Activated CD4-positive, alpha-beta T cell treated with anti-CD3 and anti-CD28 coated beads, Interleukin-2, amount 10 ng/mL, durations not matched to agents 7 days and 5 days (primary cell): ENCODE results near the gene ARHGEF7. TPM values are rescaled to one million over a fixed set of nuclear protein-coding genes. Genes with fewer than 3 reads are reported as not detected.

Experiments used
- CTCF ChIA-PET: fragments of 350-600 bp; sonication (Branson Sonifier 250); formaldehyde crosslinking; loops from one replicate; lab custom pipeline; 2021; ENCODE audit warnings: antibody characterized with exemption; lab: Charles Lee
- POLR2A ChIA-PET: fragments of 350-600 bp; sonication (Branson Sonifier 250); formaldehyde crosslinking; loops from one replicate; lab custom pipeline; 2021; ENCODE audit warnings: antibody characterized with exemption; lab: Charles Lee
- DNase-seq: peaks from one replicate; pipeline ENCODE4 v3.0.0-alpha.2; 2020
- H3K27ac Mint-ChIP-seq: one replicate; pipeline ENCODE4 v1.8.0; 2021; ENCODE audit warnings: mild to moderate bottlenecking, moderate library complexity, mixed read lengths
- H3K27me3 Mint-ChIP-seq: one replicate; pipeline ENCODE4 v1.8.0; 2021; ENCODE audit warnings: mixed read lengths
- H3K36me3 Mint-ChIP-seq: one replicate; pipeline ENCODE4 v1.8.0; 2021; ENCODE audit warnings: low read depth, mixed read lengths
- H3K4me1 Mint-ChIP-seq: one replicate; pipeline ENCODE4 v1.8.0; 2021; ENCODE audit warnings: mixed read lengths
- H3K4me3 Mint-ChIP-seq: one replicate; pipeline ENCODE4 v1.8.0; 2021; ENCODE audit warnings: mild to moderate bottlenecking, moderate library complexity, mixed read lengths
- H3K9me3 Mint-ChIP-seq: one replicate; pipeline ENCODE4 v1.8.0; 2021; ENCODE audit warnings: mixed read lengths
- total RNA-seq, 2 experiments: library from RNA; stranded (reverse); gene quantifications; one replicate each; pipeline ENCODE4 v1.2.3, GENCODE V29; 2021

The ARHGEF7 gene
- total RNA-seq, 2 experiments from 2014 or later, result 64.5 to 72.2 TPM

DNA sequence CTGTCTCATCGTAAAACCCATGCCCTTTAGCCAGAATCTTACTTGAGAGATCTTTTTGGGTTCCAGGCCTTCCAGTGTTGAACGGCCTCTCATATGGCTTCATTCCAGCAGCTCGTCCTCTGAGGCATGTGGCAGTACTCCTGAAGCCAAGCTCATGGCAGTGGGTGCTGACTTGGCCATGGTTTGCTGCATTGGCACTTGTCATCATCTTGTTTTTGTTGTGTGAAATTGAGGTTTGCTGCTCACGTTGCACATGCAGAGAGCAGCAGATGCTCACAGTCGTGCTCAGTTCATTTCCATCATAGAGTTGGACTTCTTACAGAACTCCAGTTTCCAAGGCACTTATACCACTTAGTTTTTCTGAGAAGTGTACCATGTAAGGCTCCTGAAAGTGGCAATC, 220.2 kb downstream of the ARHGEF7 start:
- H3K9me3 Mint-ChIP-seq, result peaks cover 2% of the 10 kb centered on the region
- CTCF ChIA-PET, result no interaction called here

DNA sequence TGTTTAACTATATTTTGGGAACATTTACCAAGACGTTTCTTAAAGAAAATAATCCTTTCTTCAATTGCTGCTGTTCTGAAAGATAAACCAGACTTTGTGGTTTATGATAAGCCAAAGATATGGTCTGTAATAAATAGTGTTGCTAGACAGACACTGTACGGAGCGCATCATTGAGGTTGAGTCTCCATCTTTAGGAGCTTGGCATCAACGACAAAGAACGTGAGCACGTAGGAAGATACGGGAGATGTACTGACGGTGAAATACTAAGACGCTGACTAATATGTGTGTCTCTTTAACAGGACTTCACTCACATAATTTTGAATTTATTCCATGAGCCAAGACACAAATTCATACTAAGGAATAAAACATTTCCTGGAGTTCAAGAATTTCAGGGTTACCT, 221.6 kb downstream of the ARHGEF7 start:
- Mint-ChIP-seq H3K27ac (no peak overlapping the region), H3K4me3 (no peak overlapping the region), H3K27me3 (no peaks in the 10 kb centered on the region), H3K9me3 (peaks cover 2% of the 10 kb centered on the region), H3K4me1 (no peaks in the 10 kb centered on the region), H3K36me3 (peaks cover 3% of the 10 kb centered on the region)
- no peak for DNase-seq
- ChIA-PET POLR2A (no interaction called here), CTCF (no interaction called here)

More for the DNA sequence above, 220.2 kb downstream of the ARHGEF7 start:
- DNase-seq, result no peak
- Mint-ChIP-seq H3K27me3 (no peaks in the 10 kb centered on the region), H3K4me3 (no peak overlapping the region), H3K4me1 (no peaks in the 10 kb centered on the region), H3K36me3 (peaks cover 3% of the 10 kb centered on the region), H3K27ac (no peak overlapping the region)
- POLR2A ChIA-PET, result no interaction called here

DNA sequence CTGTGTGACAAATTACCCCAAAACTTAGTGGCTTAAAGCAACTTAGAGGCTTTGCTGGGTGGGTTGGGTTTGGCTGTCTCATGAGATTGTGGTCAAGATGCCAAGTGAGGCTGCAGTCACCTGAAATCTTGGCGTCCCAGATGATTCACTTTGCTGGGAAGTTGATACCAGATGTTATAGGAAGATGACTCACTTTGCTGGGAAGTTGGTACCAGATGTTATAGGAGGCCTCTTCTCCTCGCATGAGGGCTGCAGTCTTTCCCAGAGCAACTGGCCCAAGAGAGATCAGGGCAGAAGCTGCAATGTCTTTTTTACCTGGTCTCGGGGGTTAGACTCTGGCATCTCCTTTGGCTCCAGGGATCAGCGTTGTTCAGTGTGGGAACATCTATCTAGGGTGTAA, 222.1 kb downstream of the ARHGEF7 start:
- peaks cover 2% of the 10 kb centered on the region for H3K9me3 Mint-ChIP-seq
- H3K27ac Mint-ChIP-seq, result no peak overlapping the region
- H3K27me3 Mint-ChIP-seq, result no peaks in the 10 kb centered on the region
- CTCF ChIA-PET, result no interaction called here
- H3K36me3 Mint-ChIP-seq, result peaks cover 3% of the 10 kb centered on the region
- no peak overlapping the region for H3K4me3 Mint-ChIP-seq
- no peak for DNase-seq
- POLR2A ChIA-PET, result no interaction called here
- H3K4me1 Mint-ChIP-seq, result no peaks in the 10 kb centered on the region

DNA sequence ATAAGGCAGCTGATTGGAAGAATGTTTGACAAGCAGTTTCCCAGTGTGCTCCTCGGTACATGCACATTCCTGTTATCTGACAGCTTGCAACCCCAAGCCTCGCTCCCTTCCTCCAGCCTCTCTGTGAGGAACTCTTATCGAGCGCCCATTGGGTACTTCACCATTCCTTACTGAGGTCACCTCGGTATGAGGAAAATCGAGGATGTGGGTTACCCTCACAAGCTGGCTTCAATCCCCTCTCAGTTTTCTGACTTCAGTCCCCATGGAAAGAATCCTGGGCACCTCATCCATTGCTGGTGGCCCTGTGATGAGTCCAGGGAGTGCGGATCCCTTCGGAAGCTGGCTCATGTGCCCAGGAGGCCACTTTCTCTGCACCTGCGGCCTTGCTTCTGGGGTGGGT, 222.6 kb downstream of the ARHGEF7 start:
- Mint-ChIP-seq H3K36me3 (peaks cover 3% of the 10 kb centered on the region), H3K27me3 (no peaks in the 10 kb centered on the region), H3K4me1 (no peaks in the 10 kb centered on the region), H3K4me3 (no peak overlapping the region), H3K27ac (no peak overlapping the region), H3K9me3 (peaks cover 2% of the 10 kb centered on the region)
- CTCF ChIA-PET, result no interaction called here
- DNase-seq, result no peak
- POLR2A ChIA-PET, result no interaction called here

DNA sequence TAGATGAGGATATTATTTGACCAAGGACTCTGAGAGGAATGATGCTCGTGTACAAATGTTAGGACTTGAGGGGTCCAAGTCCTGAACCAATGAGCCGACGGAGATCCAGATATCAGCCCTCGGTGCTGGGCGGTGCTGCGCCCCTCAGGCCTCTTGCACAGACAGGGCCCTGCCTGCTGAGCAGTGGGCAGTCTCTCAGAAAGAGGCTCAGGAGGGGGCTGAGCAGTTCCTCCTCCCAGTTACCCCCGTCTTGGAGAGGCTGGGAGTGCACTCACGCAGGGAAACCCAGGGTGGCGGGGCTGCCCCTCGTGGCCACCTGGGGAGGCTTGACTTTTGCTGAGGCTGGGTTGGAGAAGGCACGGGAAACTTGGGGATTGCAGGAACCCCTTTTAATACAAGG, 223.7 kb downstream of the ARHGEF7 start:
- CTCF ChIA-PET, result no interaction called here
- no peaks in the 10 kb centered on the region for H3K4me1 Mint-ChIP-seq
- H3K4me3 Mint-ChIP-seq, result no peak overlapping the region
- H3K36me3 Mint-ChIP-seq, result peaks cover 3% of the 10 kb centered on the region
- POLR2A ChIA-PET, result no interaction called here
- H3K27me3 Mint-ChIP-seq, result no peaks in the 10 kb centered on the region
- H3K27ac Mint-ChIP-seq, result no peak overlapping the region
- DNase-seq, result no peak
- peaks cover 2% of the 10 kb centered on the region for H3K9me3 Mint-ChIP-seq

DNA sequence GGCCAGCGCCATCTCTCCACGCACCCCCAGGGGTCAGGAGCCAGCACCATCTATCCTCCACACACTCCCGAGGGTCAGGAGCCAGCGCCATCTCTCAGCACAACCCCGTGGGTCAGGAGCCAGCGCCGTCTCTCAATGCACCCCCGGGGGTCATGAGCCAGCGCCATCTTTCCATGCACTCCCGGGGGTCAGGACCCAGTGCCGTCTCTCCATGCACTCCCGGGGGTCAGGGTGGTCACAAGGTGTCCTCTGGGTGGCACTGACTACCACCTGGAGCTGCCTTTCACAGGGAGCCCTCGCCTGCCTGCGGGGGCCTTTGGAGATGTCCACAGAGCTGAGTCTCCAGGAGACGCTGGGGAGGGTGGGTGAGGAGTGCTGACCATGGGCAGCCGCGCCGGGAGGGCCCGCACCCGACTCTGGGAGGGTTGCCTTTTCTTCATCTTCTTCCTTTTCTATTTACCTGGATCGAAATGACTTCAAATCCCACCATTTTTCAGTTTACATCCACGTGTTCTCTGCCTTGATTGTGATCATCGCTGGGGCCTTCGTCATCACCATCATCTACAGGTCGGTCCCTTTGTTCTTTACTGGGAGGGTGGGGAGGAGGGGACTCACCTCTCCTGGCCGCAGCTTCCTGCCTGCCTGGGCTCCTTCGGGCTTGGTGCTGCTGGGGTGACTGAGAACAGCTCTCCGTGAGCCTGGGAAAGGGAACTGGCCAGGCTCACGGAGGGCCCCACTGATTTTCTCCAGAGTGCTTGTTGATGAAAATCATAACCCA, 224.4 kb downstream of the ARHGEF7 start:
- CTCF ChIA-PET, result interaction anchor here (0.5 kb wide), 1 partner anchor 188 kb away, joined by 5 read pairs; no protein-coding TSS in a partner anchor
- H3K27me3 Mint-ChIP-seq, result no peaks in the 10 kb centered on the region
- no peaks in the 10 kb centered on the region for H3K4me1 Mint-ChIP-seq
- no peak for DNase-seq
- peaks cover 2% of the 10 kb centered on the region for H3K9me3 Mint-ChIP-seq
- POLR2A ChIA-PET, result no interaction called here
- H3K4me3 Mint-ChIP-seq, result no peak overlapping the region
- no peak overlapping the region for H3K27ac Mint-ChIP-seq
- no peaks in the 10 kb centered on the region for H3K36me3 Mint-ChIP-seq

DNA sequence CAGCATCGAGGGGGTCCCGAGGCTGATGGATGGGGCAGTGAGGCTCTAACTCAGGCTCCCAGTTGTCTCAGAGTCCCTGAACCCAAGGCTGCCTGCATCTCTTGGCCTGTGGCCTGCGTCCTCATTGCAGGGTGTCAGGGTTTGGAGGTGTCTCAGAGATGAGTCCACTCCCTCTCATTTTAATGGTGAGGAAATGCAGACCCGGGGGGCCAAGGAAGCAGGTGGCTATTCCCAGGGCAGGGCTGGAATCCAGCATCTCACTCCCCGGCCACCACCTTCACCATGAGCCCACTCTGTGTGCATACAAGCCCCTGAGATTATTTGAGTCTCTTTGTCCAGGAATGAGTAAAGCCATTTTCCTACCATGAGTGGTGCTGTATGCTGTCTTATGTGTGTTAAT, 226.8 kb downstream of the ARHGEF7 start:
- Mint-ChIP-seq H3K36me3 (no peaks in the 10 kb centered on the region), H3K4me1 (no peaks in the 10 kb centered on the region), H3K27me3 (no peaks in the 10 kb centered on the region), H3K4me3 (no peak overlapping the region), H3K27ac (no peak overlapping the region), H3K9me3 (peaks cover 2% of the 10 kb centered on the region)
- no peak for DNase-seq
- ChIA-PET POLR2A (no interaction called here), CTCF (interaction anchor here (0.6 kb wide), 1 partner anchor 48 kb away, joined by 3 read pairs; no protein-coding TSS in a partner anchor)

DNA sequence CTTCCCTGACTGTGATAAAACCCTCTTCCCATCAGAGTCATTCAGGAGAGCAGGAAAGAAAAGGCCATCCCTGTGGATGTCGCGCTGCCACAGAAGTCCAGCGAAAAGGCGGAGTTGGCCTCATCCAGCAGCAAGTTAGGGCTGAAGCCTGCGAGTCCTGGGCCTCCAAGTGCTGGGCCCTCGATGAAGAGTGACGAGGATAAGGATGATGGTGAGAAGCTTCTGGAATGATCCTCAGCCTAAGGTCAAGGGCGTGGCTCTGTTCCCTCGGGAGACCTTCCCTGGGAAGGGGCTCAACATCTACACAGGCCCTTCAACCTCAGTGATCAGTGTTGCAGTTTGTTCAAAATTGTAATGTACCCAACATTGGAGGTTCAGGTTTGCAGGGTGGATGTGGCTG, 227.6 kb downstream of the ARHGEF7 start:
- Mint-ChIP-seq H3K36me3 (no peaks in the 10 kb centered on the region), H3K27ac (no peak overlapping the region), H3K27me3 (no peaks in the 10 kb centered on the region), H3K9me3 (peaks cover 2% of the 10 kb centered on the region), H3K4me1 (no peaks in the 10 kb centered on the region), H3K4me3 (no peak overlapping the region)
- CTCF ChIA-PET, result no interaction called here
- no peak for DNase-seq
- POLR2A ChIA-PET, result no interaction called here

DNA sequence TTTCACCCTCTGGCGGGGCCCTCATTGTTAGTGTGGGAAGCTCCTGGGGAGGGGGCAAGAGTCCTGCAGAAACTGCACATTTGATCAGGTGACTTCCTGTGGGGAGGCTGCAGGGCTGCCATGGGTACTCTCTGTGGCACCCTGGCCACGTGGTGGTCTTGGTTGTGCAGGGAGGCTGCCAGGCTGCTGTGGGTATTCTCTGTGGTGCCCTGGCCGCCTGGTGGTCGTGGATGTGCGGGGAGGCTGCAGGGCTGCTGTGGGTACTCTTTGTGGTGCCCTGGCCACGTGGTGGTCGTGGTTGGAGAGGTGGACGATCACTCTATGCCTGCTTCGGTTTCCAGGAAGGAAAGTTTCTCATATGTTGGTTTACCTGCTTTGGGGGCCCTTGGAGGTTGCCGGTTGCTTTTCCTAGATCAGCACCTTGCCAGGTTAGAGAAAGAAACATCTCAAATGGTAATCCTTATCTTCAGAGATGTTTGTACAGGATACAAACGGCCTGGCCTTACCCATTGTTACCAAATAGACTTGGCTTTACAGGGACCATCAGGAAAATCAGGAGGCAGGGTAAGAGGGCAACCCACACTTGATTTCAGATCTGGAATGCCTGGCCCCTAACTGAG, 228.2 kb downstream of the ARHGEF7 start:
- Mint-ChIP-seq H3K4me3 (no peak overlapping the region), H3K27ac (no peak overlapping the region), H3K4me1 (no peaks in the 10 kb centered on the region), H3K9me3 (peaks cover 2% of the 10 kb centered on the region), H3K36me3 (no peaks in the 10 kb centered on the region), H3K27me3 (no peaks in the 10 kb centered on the region)
- ChIA-PET CTCF (no interaction called here), POLR2A (no interaction called here)
- no peak for DNase-seq

DNA sequence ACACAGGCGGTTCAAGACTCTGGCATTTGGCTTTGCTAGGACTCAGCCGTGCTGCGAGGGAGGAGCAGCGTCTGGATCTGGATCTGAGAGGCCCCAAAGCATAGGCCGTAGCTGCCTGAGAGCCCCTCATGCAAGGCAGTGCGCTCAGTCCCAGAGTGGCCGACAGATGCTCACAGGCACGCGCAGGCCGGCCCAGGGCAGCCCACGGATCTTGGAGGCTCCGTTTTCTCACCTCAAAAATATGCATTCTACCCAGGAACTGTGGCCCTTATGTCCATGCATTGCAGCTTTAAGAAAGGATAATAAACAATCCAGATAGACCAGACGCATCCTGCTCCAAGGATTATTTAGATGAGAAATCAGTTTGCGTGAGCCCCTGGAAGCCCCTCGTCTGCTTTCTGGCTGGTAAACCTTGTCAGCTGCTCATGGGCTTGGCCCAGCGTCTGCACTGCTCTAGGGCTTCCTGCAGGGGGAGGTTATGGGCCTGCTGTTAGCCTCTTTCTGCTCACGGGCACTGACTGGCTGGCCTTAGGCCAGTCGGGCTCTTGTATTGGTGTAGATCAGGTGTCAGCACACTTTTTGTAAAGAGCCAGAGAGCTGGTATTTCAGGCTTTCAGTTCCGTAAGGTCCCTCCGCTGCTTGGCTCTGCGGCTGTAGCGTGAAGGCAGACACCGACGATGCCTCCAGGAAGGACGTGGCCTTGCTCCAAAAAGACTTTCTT, 229.5 kb downstream of the ARHGEF7 start:
- H3K36me3 Mint-ChIP-seq, result no peaks in the 10 kb centered on the region
- H3K27ac Mint-ChIP-seq, result no peak overlapping the region
- no peaks in the 10 kb centered on the region for H3K27me3 Mint-ChIP-seq
- no peak overlapping the region for H3K4me3 Mint-ChIP-seq
- no peaks in the 10 kb centered on the region for H3K4me1 Mint-ChIP-seq
- ChIA-PET CTCF (no interaction called here), POLR2A (no interaction called here)
- H3K9me3 Mint-ChIP-seq, result no peaks in the 10 kb centered on the region
- DNase-seq, result no peak

DNA sequence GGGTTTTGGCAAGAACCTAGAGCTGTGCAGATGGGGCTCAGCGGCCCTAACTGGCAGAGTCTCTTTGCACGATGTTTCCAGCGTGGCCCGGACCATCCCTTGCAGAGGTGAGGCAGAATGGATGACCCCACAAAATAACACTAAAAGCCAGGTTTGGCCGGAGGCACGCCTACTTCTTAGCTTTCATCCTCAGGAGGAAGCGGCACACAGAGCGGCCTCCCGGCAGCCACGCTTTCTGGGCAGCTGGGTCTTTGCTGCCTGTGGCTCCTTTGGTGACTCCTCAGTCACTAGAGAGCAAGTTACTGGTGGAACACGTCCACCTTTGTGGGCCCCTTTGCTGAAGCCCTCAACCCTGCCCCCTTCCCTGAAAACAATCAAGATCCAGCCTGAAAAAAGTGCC, 230.6 kb downstream of the ARHGEF7 start:
- CTCF ChIA-PET, result no interaction called here
- H3K27ac Mint-ChIP-seq, result no peak overlapping the region

DNA sequence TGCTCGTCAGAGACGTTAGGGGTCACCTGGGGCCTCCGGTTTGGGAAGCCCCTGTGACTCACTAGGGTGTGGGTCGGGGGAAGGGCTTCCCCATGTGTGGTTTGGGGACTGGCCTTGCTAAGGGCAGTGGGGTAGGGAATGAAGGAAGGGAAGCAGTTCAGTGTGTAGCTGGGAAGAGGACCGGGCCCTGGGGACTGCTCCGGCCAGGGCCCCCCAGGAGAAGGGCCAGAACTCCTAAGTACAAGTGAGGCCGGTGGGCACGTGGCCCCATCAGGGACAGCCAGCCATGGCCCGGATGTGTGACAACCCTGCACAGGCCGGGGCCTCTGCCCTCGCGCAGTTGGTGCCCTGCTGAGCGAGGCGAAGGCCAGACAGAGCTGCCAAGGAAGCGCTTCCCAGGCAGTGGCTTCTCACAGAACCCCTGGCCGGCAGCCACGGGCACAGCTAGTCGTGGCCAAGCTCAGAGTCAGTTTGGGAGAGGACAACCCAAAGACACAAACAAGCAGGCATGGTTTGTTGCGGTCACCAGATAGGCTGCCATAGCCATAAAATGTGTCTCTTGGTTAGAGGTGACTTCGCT, 231.1 kb downstream of the ARHGEF7 start:
- ChIA-PET POLR2A (no interaction called here), CTCF (no interaction called here)
- no peak for DNase-seq
- Mint-ChIP-seq H3K36me3 (no peaks in the 10 kb centered on the region), H3K4me1 (no peaks in the 10 kb centered on the region), H3K9me3 (no peaks in the 10 kb centered on the region), H3K27ac (no peak overlapping the region), H3K4me3 (no peak overlapping the region), H3K27me3 (peaks cover 3% of the 10 kb centered on the region)

More for the DNA sequence above, 230.6 kb downstream of the ARHGEF7 start:
- H3K36me3 Mint-ChIP-seq, result no peaks in the 10 kb centered on the region
- POLR2A ChIA-PET, result no interaction called here
- H3K4me3 Mint-ChIP-seq, result no peak overlapping the region
- DNase-seq, result no peak
- H3K27me3 Mint-ChIP-seq, result peaks cover under 1% of the 10 kb centered on the region
- no peaks in the 10 kb centered on the region for H3K4me1 Mint-ChIP-seq
- H3K9me3 Mint-ChIP-seq, result no peaks in the 10 kb centered on the region

DNA sequence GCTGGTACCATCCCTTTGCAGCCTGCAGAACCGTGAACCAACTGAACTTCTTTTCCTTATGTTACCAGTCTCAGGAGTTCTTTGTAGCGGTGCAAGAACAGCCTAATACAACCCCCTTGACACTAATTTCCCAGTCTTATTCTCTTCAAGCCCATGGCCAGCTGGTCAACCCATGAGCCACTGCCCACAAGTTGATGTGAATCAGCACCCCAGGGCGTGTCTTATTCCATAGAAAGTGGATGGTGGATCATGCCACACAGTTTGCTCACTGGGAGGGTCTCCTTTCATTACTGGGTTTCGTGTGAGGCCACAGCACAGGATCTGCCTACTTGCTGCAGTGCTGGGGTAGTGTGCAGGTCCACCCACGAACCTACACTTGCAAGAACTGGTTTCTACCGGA, 232.3 kb downstream of the ARHGEF7 start:
- H3K4me1 Mint-ChIP-seq, result no peaks in the 10 kb centered on the region
- H3K27me3 Mint-ChIP-seq, result peaks cover 7% of the 10 kb centered on the region
- H3K36me3 Mint-ChIP-seq, result no peaks in the 10 kb centered on the region
- ChIA-PET POLR2A (no interaction called here), CTCF (no interaction called here)
- H3K4me3 Mint-ChIP-seq, result no peak overlapping the region
- no peak for DNase-seq
- H3K9me3 Mint-ChIP-seq, result no peaks in the 10 kb centered on the region
- no peak overlapping the region for H3K27ac Mint-ChIP-seq
